CD8-positive, alpha-beta memory T cell (primary cell): ENCODE measurements around the gene SLC25A39. TPM values are rescaled to one million over a fixed set of nuclear protein-coding genes. Genes with fewer than 3 reads are reported as not detected.
"Not testable (repeated sequence)": the region's sequence is repeated elsewhere in the genome, so short reads cannot be mapped to it uniquely, and the experiment has no call there.

Source experiments
- CTCF ChIA-PET: fragments of 350-600 bp; sonication (Branson Sonifier 250); formaldehyde crosslinking; loops from one replicate; lab custom pipeline; 2021; ENCODE audit warnings: antibody characterized with exemption; lab: Charles Lee
- POLR2A ChIA-PET: fragments of 350-600 bp; sonication (Branson Sonifier 250); formaldehyde crosslinking; loops from one replicate; lab custom pipeline; 2021; ENCODE audit warnings: antibody characterized with exemption; lab: Charles Lee
- DNase-seq, 5 donors: peaks; one replicate each; pipeline versions ENCODE4 v3.0.0 to v3.0.0-alpha.2; 2020 to 2022; ENCODE audit warnings: mixed read lengths in 1 of 5
- H3K27ac ChIP-seq: one replicate; pipeline ENCODE4 v1.7.0; 2013; ENCODE audit warnings: low read depth, mild to moderate bottlenecking, low read length, moderate library complexity
- H3K27me3 ChIP-seq: 2 replicates; pipeline ENCODE4 v1.7.0; 2013; ENCODE audit warnings: low read length, mild to moderate bottlenecking; ENCODE audit not compliant: insufficient read depth, poor library complexity, severe bottlenecking
- H3K36me3 ChIP-seq: 2 replicates; pipeline ENCODE4 v1.7.0; 2013; ENCODE audit warnings: mild to moderate bottlenecking, low read length, moderate library complexity; ENCODE audit not compliant: insufficient read depth
- H3K4me1 ChIP-seq: 2 replicates; pipeline ENCODE4 v1.7.0; 2013; ENCODE audit warnings: mild to moderate bottlenecking, low read length, moderate library complexity; ENCODE audit not compliant: insufficient read depth
- H3K4me3 ChIP-seq: 2 replicates; pipeline ENCODE4 v1.7.0; 2013; ENCODE audit warnings: mild to moderate bottlenecking, low read length
- H3K9me3 ChIP-seq: 2 replicates; pipeline ENCODE4 v1.7.0; 2013; ENCODE audit warnings: mild to moderate bottlenecking, low read length
- H3K27ac Mint-ChIP-seq, 8 donors: one replicate each; pipeline ENCODE4 v1.8.0; 2020 to 2021; ENCODE audit warnings: mixed read lengths in 8 of 8, mild to moderate bottlenecking in 6 of 8, inconsistent platforms in 3 of 8, moderate library complexity in 3 of 8
- H3K27me3 Mint-ChIP-seq, 2 donors: one replicate each; pipeline ENCODE4 v1.8.0; 2020 to 2021; ENCODE audit warnings: mixed read lengths in 2 of 2, mild to moderate bottlenecking in 1 of 2, moderate library complexity in 1 of 2
- H3K36me3 Mint-ChIP-seq, 3 donors: one replicate each; pipeline ENCODE4 v1.8.0; 2020 to 2021; ENCODE audit warnings: mixed read lengths in 3 of 3, inconsistent platforms in 1 of 3, mild to moderate bottlenecking in 1 of 3
- H3K4me1 Mint-ChIP-seq, 3 donors: one replicate each; pipeline ENCODE4 v1.8.0; 2020 to 2021; ENCODE audit warnings: mixed read lengths in 3 of 3, inconsistent platforms in 1 of 3, mild to moderate bottlenecking in 1 of 3
- H3K4me3 Mint-ChIP-seq, 7 donors: one replicate each; pipeline ENCODE4 v1.8.0; 2020 to 2021; ENCODE audit warnings: mixed read lengths in 7 of 7, mild to moderate bottlenecking in 6 of 7, moderate library complexity in 4 of 7, inconsistent platforms in 2 of 7
- H3K9me3 Mint-ChIP-seq, 5 donors: one replicate each; pipeline ENCODE4 v1.8.0; 2020 to 2022; ENCODE audit warnings: mixed read lengths in 5 of 5, mild to moderate bottlenecking in 3 of 5, moderate library complexity in 2 of 5, inconsistent platforms in 1 of 5
- polyA plus RNA-seq: library from polyadenylated mRNA; unstranded; fragments of 300-500 nt; fragmentation: Illumina TruSeq; gene quantifications from one replicate; pipeline ENCODE4 v1.2.3, GENCODE V29; 2021
- total RNA-seq, 2 experiments: library from RNA; stranded (reverse); gene quantifications; one replicate each; pipeline ENCODE4 v1.2.3, GENCODE V29; 2021

SLC25A39 gene
- total RNA-seq (100 to 1,000 TPM; 159 to 174 TPM), polyA plus RNA-seq (133 TPM)

- peak within 1 kb of the TSS; percentile 91 to 98 (median 92) for H3K4me3 Mint-ChIP-seq
- H3K27me3 Mint-ChIP-seq = peaks cover 0 to 2% of the 10 kb centered on the region in 2 donors
- peaks cover 26 to 31% (median 30%) of the 10 kb centered on the region in 3 donors for H3K4me1 Mint-ChIP-seq
- H3K4me1 ChIP-seq = peaks cover 21% of the 10 kb centered on the region
- DNase-seq = peak; percentile 92 to 96 (median 94)
- no peaks in the 10 kb centered on the region for H3K9me3 Mint-ChIP-seq
- H3K36me3 ChIP-seq = no peaks in the 10 kb centered on the region
- H3K27me3 ChIP-seq = no peaks in the 10 kb centered on the region
- ChIA-PET POLR2A (interaction anchor here (0.6 to 4.6 kb wide), 5 partner anchors 103 to 183 kb away, joined by 5 to 41 read pairs (median 12); partner anchors contain the start of gene UBTF), CTCF (interaction anchor here (1.0 to 4.3 kb wide), 5 partner anchors 21 to 114 kb away, joined by 3 to 50 read pairs (median 10); partner anchors contain the start of genes GRN and UBTF)
- H3K36me3 Mint-ChIP-seq = peaks cover 0 to 40% (median 0%) of the 10 kb centered on the region in 3 donors
- H3K27ac Mint-ChIP-seq = peak within 1 kb of the TSS; percentile 92 to 99 (median 97)
- peak within 1 kb of the TSS; percentile 94 for H3K4me3 ChIP-seq
- H3K27ac ChIP-seq = peak within 1 kb of the TSS; percentile 93
- H3K9me3 ChIP-seq = no peaks in the 10 kb centered on the region
These were observed at the start of gene SLC25A39 for GRCh38 chr17:44324571-44325275. SLC25A39 (minus strand) TSS chr17:44324823; CDS start chr17:44323562, 1,261 bp downstream.

- no peaks in the 10 kb centered on the region for H3K9me3 Mint-ChIP-seq
- ChIA-PET CTCF (interaction anchor here (0.5 to 2.0 kb wide), 3 partner anchors 10 to 27 kb away, joined by 3 to 6 read pairs (median 4); partner anchors contain the start of gene GRN), POLR2A (no interaction called here)
These were observed 47.4 kb upstream of the SLC25A39 start for GRCh38 chr17:44372036-44372435.

GRCh38 chr17:44369414-44370023 lies 44.9 kb upstream of the SLC25A39 start:
- H3K36me3 Mint-ChIP-seq, H3K4me1 ChIP-seq, H3K27ac ChIP-seq, H3K27me3 ChIP-seq, H3K4me3 ChIP-seq, H3K9me3 ChIP-seq, H3K4me1 Mint-ChIP-seq, POLR2A ChIA-PET, H3K36me3 ChIP-seq, H3K27ac Mint-ChIP-seq, DNase-seq, H3K9me3 Mint-ChIP-seq: not testable (repeated sequence)
- CTCF ChIA-PET = interaction anchor here (0.9 to 1.3 kb wide), 4 partner anchors 24 to 766 kb away, joined by 3 to 4 read pairs (median 3); partner anchors contain the start of genes ACBD4 and GRN
- peaks cover 18 to 57% of the 10 kb centered on the region in 2 donors for H3K27me3 Mint-ChIP-seq
- peak overlapping the region in 6 of 7 donors; percentile 45 to 80 (median 69) for H3K4me3 Mint-ChIP-seq

More at GRCh38 chr17:44372036-44372435, 47.4 kb upstream of the SLC25A39 start:
- Histone ChIP-seq H3K27me3 (no peaks in the 10 kb centered on the region), H3K9me3 (no peaks in the 10 kb centered on the region), H3K4me3 (no peak overlapping the region), H3K4me1 (no peaks in the 10 kb centered on the region), H3K27ac (no peak overlapping the region), H3K36me3 (no peaks in the 10 kb centered on the region)
- Mint-ChIP-seq H3K4me1 (peaks cover 6 to 12% (median 7%) of the 10 kb centered on the region in 3 donors), H3K36me3 (no peaks in the 10 kb centered on the region), H3K4me3 (no peak overlapping the region), H3K27me3 (peaks cover 12 to 46% of the 10 kb centered on the region in 2 donors), H3K27ac (no peak overlapping the region)
- no peak for DNase-seq

- H3K4me1 Mint-ChIP-seq = peaks cover 7 to 10% (median 8%) of the 10 kb centered on the region in 3 donors
- H3K36me3 ChIP-seq, H3K27ac Mint-ChIP-seq, H3K9me3 Mint-ChIP-seq, H3K27ac ChIP-seq, H3K4me3 ChIP-seq, H3K9me3 ChIP-seq, DNase-seq, H3K27me3 ChIP-seq, POLR2A ChIA-PET, H3K4me1 ChIP-seq, H3K36me3 Mint-ChIP-seq, H3K4me3 Mint-ChIP-seq: not testable (repeated sequence)
- peaks cover 24 to 56% of the 10 kb centered on the region in 2 donors for H3K27me3 Mint-ChIP-seq
- CTCF ChIA-PET = interaction anchor here (1.0 kb wide), 2 partner anchors 23 to 767 kb away, joined by 3 to 4 read pairs; partner anchors contain the start of genes ACBD4 and GRN
These were observed 44.0 kb upstream of the SLC25A39 start for GRCh38 chr17:44368391-44369243.

- Histone ChIP-seq H3K9me3 (no peaks in the 10 kb centered on the region), H3K27ac (no peak overlapping the region), H3K4me1 (no peaks in the 10 kb centered on the region), H3K36me3 (no peaks in the 10 kb centered on the region), H3K27me3 (no peaks in the 10 kb centered on the region), H3K4me3 (no peak overlapping the region)
- CTCF ChIA-PET = interaction anchor here (1.8 kb wide), 1 partner anchor 22 kb away, joined by 6 read pairs; the partner anchor contains the start of gene GRN
- H3K9me3 Mint-ChIP-seq = no peaks in the 10 kb centered on the region
- H3K27me3 Mint-ChIP-seq = peaks cover 23 to 52% of the 10 kb centered on the region in 2 donors
- H3K4me1 Mint-ChIP-seq = peaks cover 7 to 10% (median 8%) of the 10 kb centered on the region in 3 donors
- H3K27ac Mint-ChIP-seq = no peak overlapping the region
- POLR2A ChIA-PET = no interaction called here
- DNase-seq = no peak
- H3K4me3 Mint-ChIP-seq = peak overlapping the region in 1 of 7 donors; percentile 52
- no peaks in the 10 kb centered on the region for H3K36me3 Mint-ChIP-seq
These were observed 42.8 kb upstream of the SLC25A39 start for GRCh38 chr17:44367231-44367979.

GRCh38 chr17:44365051-44365450 lies 40.4 kb upstream of the SLC25A39 start:
- CTCF ChIA-PET = interaction anchor here (0.7 to 1.1 kb wide), 2 partner anchors 34 to 229 kb away, joined by 3 read pairs; no protein-coding TSS in a partner anchor
- not testable (repeated sequence) for H3K9me3 ChIP-seq

More at GRCh38 chr17:44365051-44365450, 40.4 kb upstream of the SLC25A39 start:
- H3K36me3 Mint-ChIP-seq, H3K27ac ChIP-seq, H3K9me3 Mint-ChIP-seq, H3K27ac Mint-ChIP-seq, H3K4me1 ChIP-seq, H3K27me3 ChIP-seq, H3K36me3 ChIP-seq, DNase-seq, POLR2A ChIA-PET, H3K4me3 ChIP-seq: not testable (repeated sequence)
- Mint-ChIP-seq H3K4me3 (peak overlapping the region in 4 of 7 donors; percentile 33 to 79 (median 56)), H3K27me3 (peaks cover 32 to 54% of the 10 kb centered on the region in 2 donors), H3K4me1 (peaks cover 7 to 10% (median 8%) of the 10 kb centered on the region in 3 donors)
